Upper lobe of left lung (tissue), 4 donors: ENCODE measurements around the gene SLC16A8.

ENCODE experiments used
- POLR2A ChIP-seq, 4 donors: fragments of 450-650 bp; IDR thresholded peaks; one replicate each; pipeline ENCODE4 v1.5.1; 2016 to 2017; ENCODE audit warnings: antibody characterized with exemption in 4 of 4, mild to moderate bottlenecking in 2 of 4
- POLR2AphosphoS5 ChIP-seq, 2 donors: sonication (generic); formaldehyde crosslinking; IDR thresholded peaks; one replicate each; pipeline ENCODE4 v1.5.1; 2017; ENCODE audit warnings: antibody characterized with exemption in 2 of 2
- TF ChIP-seq, protein P1 (sequence below), 6 experiments: fragments of 450-650 bp in 4 of 6; fragments of 200-600 bp in 2 of 6; sonication (generic) in 2 of 6; IDR thresholded peaks; one replicate each; pipeline ENCODE4 v1.5.1; 2016 to 2019; ENCODE audit warnings: antibody characterized with exemption in 6 of 6

- TF ChIP-seq POLR2A (IDR thresholded peaks at IDR 0.05) (no peak), POLR2AphosphoS5 (IDR thresholded peaks at IDR 0.05) (no peak)
- TF ChIP-seq, protein P1, sequence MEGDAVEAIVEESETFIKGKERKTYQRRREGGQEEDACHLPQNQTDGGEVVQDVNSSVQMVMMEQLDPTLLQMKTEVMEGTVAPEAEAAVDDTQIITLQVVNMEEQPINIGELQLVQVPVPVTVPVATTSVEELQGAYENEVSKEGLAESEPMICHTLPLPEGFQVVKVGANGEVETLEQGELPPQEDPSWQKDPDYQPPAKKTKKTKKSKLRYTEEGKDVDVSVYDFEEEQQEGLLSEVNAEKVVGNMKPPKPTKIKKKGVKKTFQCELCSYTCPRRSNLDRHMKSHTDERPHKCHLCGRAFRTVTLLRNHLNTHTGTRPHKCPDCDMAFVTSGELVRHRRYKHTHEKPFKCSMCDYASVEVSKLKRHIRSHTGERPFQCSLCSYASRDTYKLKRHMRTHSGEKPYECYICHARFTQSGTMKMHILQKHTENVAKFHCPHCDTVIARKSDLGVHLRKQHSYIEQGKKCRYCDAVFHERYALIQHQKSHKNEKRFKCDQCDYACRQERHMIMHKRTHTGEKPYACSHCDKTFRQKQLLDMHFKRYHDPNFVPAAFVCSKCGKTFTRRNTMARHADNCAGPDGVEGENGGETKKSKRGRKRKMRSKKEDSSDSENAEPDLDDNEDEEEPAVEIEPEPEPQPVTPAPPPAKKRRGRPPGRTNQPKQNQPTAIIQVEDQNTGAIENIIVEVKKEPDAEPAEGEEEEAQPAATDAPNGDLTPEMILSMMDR (IDR thresholded peaks at IDR 0.05): no peak
Observed at GRCh38 chr22:38029901-38030300, 54.1 kb downstream of the SLC16A8 start.
